ENCODE measurements around the gene SLC1A7.

DNA sequence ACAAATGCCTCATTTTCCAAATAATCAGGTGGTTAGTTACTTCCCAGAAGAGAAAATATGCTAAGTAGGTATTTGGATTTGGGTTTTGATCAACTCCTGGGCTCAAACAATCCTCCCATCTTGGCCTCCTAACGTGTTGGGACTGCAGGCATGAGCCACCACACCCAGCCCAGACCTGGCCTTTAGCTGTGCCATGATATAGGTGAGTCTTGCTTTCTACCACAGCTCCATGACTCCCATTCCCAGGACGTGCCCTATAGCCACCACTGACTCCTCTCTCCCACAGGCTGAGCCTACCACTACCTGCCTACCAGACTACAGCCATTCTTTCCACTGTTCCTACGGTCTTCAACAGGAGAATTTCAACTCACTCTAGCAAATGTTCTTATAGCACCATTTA lies 1.8 kb upstream of the SLC1A7 start:
- TF ChIP-seq EZH2 (IDR thresholded peaks at IDR 0.05; ENCODE audit: borderline replicate concordance, insufficient read depth, low read depth, low read length, poor library complexity, severe bottlenecking), result no peak
- TF ChIP-seq CTCF (IDR thresholded peaks at IDR 0.05), result no peak
